ENCODE measurements around the gene BNIPL. TPM values are rescaled to one million over a fixed set of nuclear protein-coding genes. Genes with fewer than 3 reads are reported as not detected.

BNIPL gene
- total RNA-seq (0.66 and 1.3 TPM in 2 replicates), polyA plus RNA-seq (0.65 and 1.3 TPM in 2 replicates)

DNA sequence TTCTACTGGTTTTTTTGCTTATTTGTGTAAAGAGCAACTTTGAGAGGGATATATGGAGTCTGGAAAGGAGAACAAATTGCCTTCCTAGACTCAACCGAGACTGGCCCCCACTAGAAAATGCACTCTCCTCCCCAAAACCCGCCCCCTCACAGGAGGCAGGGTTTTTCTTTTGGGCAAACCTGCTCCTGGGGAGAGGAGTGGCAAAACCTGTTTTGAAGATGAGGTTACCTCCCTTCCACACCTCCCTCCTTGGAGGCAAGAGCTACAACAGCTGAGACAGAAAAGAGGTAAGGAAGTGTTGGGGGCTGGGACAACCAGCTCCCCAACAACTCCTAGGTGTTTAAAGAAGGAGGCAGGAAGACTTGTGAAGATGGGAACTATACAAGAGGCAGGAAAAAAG is at the start of gene BNIPL:
TSS of gene BNIPL (plus strand) at position 231 of the 400 bp plus-strand sequence. CDS start at position 371, 140 bp downstream.
- no peak for DNase-seq (ENCODE audit: low read depth in 1 of 2, low spot score in 1 of 2)
- peak within 1 kb of the TSS; percentile 28 for H3K27ac ChIP-seq

GRCh38 chr1:150987924-150988323 is 48.5 kb upstream of the BNIPL start:
- Histone ChIP-seq H3K4me3 (no peak overlapping the region), H3K4me1 (ENCODE audit: low read depth) (no peaks in the 10 kb centered on the region), H3K36me3 (no peaks in the 10 kb centered on the region), H3K9me3 (ENCODE audit: low read depth) (no peaks in the 10 kb centered on the region), H3K27ac (no peak overlapping the region), H3K27me3 (no peaks in the 10 kb centered on the region)
- no peak for DNase-seq (ENCODE audit: low read depth in 1 of 2, low spot score in 1 of 2)
- TF ChIP-seq, protein P1, sequence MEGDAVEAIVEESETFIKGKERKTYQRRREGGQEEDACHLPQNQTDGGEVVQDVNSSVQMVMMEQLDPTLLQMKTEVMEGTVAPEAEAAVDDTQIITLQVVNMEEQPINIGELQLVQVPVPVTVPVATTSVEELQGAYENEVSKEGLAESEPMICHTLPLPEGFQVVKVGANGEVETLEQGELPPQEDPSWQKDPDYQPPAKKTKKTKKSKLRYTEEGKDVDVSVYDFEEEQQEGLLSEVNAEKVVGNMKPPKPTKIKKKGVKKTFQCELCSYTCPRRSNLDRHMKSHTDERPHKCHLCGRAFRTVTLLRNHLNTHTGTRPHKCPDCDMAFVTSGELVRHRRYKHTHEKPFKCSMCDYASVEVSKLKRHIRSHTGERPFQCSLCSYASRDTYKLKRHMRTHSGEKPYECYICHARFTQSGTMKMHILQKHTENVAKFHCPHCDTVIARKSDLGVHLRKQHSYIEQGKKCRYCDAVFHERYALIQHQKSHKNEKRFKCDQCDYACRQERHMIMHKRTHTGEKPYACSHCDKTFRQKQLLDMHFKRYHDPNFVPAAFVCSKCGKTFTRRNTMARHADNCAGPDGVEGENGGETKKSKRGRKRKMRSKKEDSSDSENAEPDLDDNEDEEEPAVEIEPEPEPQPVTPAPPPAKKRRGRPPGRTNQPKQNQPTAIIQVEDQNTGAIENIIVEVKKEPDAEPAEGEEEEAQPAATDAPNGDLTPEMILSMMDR (IDR thresholded peaks at IDR 0.05; ENCODE audit: low read depth, low read length) = no peak

More for the DNA sequence above, at the start of gene BNIPL:
- peaks cover 12% of the 10 kb centered on the region for H3K4me1 ChIP-seq (ENCODE audit: low read depth)
- H3K27me3 ChIP-seq = no peaks in the 10 kb centered on the region
- peaks cover 23% of the 10 kb centered on the region for H3K36me3 ChIP-seq
- no peaks in the 10 kb centered on the region for H3K9me3 ChIP-seq (ENCODE audit: low read depth)
- TF ChIP-seq, protein P1 (IDR thresholded peaks at IDR 0.05; ENCODE audit: low read depth, low read length) = no peak
- no peak within 1 kb of the TSS for H3K4me3 ChIP-seq

- no peaks in the 10 kb centered on the region for H3K9me3 ChIP-seq (ENCODE audit: low read depth)
- no peaks in the 10 kb centered on the region for H3K27me3 ChIP-seq
- no peak overlapping the region for H3K4me3 ChIP-seq
- no peak for DNase-seq (ENCODE audit: low read depth in 1 of 2, low spot score in 1 of 2)
- TF ChIP-seq, protein P1 (IDR thresholded peaks at IDR 0.05; ENCODE audit: low read depth, low read length) = no peak
- no peak overlapping the region for H3K27ac ChIP-seq
- H3K36me3 ChIP-seq = no peaks in the 10 kb centered on the region
- no peaks in the 10 kb centered on the region for H3K4me1 ChIP-seq (ENCODE audit: low read depth)
These were observed 43.8 kb upstream of the BNIPL start for GRCh38 chr1:150992626-150993025.

GRCh38 chr1:150994248-150994647 is 42.1 kb upstream of the BNIPL start:
- TF ChIP-seq, protein P1 (IDR thresholded peaks at IDR 0.05; ENCODE audit: low read depth, low read length) = no peak
- DNase-seq (ENCODE audit: low read depth in 1 of 2, low spot score in 1 of 2) = no peak
- no peak overlapping the region for H3K4me3 ChIP-seq

GRCh38 chr1:150995460-150995859 is 40.9 kb upstream of the BNIPL start:
- Histone ChIP-seq H3K4me3 (no peak overlapping the region), H3K27ac (no peak overlapping the region), H3K27me3 (no peaks in the 10 kb centered on the region), H3K36me3 (peaks cover 5% of the 10 kb centered on the region), H3K4me1 (ENCODE audit: low read depth) (no peaks in the 10 kb centered on the region), H3K9me3 (ENCODE audit: low read depth) (no peaks in the 10 kb centered on the region)
- TF ChIP-seq, protein P1 (IDR thresholded peaks at IDR 0.05; ENCODE audit: low read depth, low read length) = no peak
- no peak for DNase-seq (ENCODE audit: low read depth in 1 of 2, low spot score in 1 of 2)

More at GRCh38 chr1:150994248-150994647, 42.1 kb upstream of the BNIPL start:
- peak overlapping the region; percentile 28 for H3K27ac ChIP-seq
- no peaks in the 10 kb centered on the region for H3K36me3 ChIP-seq
- no peaks in the 10 kb centered on the region for H3K27me3 ChIP-seq
- no peaks in the 10 kb centered on the region for H3K9me3 ChIP-seq (ENCODE audit: low read depth)
- H3K4me1 ChIP-seq (ENCODE audit: low read depth) = no peaks in the 10 kb centered on the region
